ENCODE measurements around the gene PPP1R1B. TPM values are rescaled to one million over a fixed set of nuclear protein-coding genes. Genes with fewer than 3 reads are reported as not detected.
A peak's percentile ranks its signal among the peaks of the same experiment; 100 is the strongest.

Gene PPP1R1B
- polyA plus RNA-seq, 10 donors, result 1.1 to 3.5 (median 2.3) TPM

- no peak for DNase-seq
These were observed 26.0 kb downstream of the PPP1R1B start for GRCh38 chr17:39652587-39653315.

GRCh38 chr17:39653316-39653661 lies 26.5 kb downstream of the PPP1R1B start:
- no peak for DNase-seq

GRCh38 chr17:39653662-39654331 lies 27.0 kb downstream of the PPP1R1B start:
- DNase-seq, result no peak

GRCh38 chr17:39655105-39655504 lies 28.4 kb downstream of the PPP1R1B start:
- no peak for DNase-seq

GRCh38 chr17:39658346-39658745 lies 31.6 kb downstream of the PPP1R1B start:
- no peak for DNase-seq

- no peak for DNase-seq
These were observed 32.0 kb downstream of the PPP1R1B start for GRCh38 chr17:39658760-39659159.

GRCh38 chr17:39659279-39660010 lies 32.7 kb downstream of the PPP1R1B start:
- DNase-seq, result no peak

- DNase-seq, result no peak
These were observed 33.2 kb downstream of the PPP1R1B start for GRCh38 chr17:39660011-39660360.

GRCh38 chr17:39660397-39661385 lies 33.9 kb downstream of the PPP1R1B start:
- no peak for DNase-seq

- DNase-seq, result no peak
These were observed 35.2 kb downstream of the PPP1R1B start for GRCh38 chr17:39661744-39662541.

- DNase-seq, result no peak
These were observed 36.0 kb downstream of the PPP1R1B start for GRCh38 chr17:39662551-39663339.

GRCh38 chr17:39663340-39663687 lies 36.6 kb downstream of the PPP1R1B start:
- DNase-seq, result no peak

GRCh38 chr17:39663688-39664580 lies 37.2 kb downstream of the PPP1R1B start:
- no peak for DNase-seq

- peak in 1 of 3 donors; percentile 45 for DNase-seq
These were observed 38.1 kb downstream of the PPP1R1B start, which contains the start of gene TCAP for GRCh38 chr17:39664581-39665561. Gene TCAP, plus strand, starts transcription at chr17:39665349. Its CDS starts 11 bp downstream, at chr17:39665360.

GRCh38 chr17:39665642-39666224 lies 39.0 kb downstream of the PPP1R1B start:
- DNase-seq, result no peak

GRCh38 chr17:39666231-39666600 lies 39.5 kb downstream of the PPP1R1B start:
- DNase-seq, result no peak

- DNase-seq, result no peak
These were observed 40.0 kb downstream of the PPP1R1B start for GRCh38 chr17:39666601-39667261.
